GM12875 (cell line): ENCODE results near the gene LAIR2.

Experiments used
- H3K4me3 ChIP-seq: one replicate; pipeline ENCODE4 v1.5.1; 2011; ENCODE audit warnings: low read depth, low read length, control low read depth
- TF ChIP-seq, protein P1 (sequence below): IDR thresholded peaks from 2 replicates; pipeline ENCODE4 v1.5.1; 2011; ENCODE audit warnings: low read depth, mild to moderate bottlenecking, control low read depth, inconsistent platforms, low read length, moderate library complexity, borderline replicate concordance; ENCODE audit not compliant: insufficient read depth

LAIR2 gene

DNA sequence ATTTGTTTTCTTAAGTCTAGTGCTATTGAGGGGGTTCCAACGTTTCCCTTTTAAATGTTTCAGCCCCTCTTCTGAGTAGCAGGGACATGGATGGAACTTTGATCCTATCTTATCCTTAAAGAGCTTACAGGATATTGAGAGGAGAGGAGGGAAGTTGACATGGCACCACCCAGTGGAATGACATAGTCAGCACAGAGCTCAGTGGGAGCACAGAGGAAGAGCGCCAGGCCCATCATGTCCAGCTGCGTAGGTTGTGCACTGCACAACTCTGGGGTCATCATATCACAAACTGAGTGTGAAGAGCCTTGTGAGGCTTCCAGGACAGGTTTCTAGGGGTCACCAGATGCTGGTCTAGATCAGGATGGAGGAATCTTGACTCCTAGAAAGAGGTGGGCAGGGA lies 25.0 kb upstream of the LAIR2 start:
- H3K4me3 ChIP-seq = no peak overlapping the region
- TF ChIP-seq, protein P1, sequence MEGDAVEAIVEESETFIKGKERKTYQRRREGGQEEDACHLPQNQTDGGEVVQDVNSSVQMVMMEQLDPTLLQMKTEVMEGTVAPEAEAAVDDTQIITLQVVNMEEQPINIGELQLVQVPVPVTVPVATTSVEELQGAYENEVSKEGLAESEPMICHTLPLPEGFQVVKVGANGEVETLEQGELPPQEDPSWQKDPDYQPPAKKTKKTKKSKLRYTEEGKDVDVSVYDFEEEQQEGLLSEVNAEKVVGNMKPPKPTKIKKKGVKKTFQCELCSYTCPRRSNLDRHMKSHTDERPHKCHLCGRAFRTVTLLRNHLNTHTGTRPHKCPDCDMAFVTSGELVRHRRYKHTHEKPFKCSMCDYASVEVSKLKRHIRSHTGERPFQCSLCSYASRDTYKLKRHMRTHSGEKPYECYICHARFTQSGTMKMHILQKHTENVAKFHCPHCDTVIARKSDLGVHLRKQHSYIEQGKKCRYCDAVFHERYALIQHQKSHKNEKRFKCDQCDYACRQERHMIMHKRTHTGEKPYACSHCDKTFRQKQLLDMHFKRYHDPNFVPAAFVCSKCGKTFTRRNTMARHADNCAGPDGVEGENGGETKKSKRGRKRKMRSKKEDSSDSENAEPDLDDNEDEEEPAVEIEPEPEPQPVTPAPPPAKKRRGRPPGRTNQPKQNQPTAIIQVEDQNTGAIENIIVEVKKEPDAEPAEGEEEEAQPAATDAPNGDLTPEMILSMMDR = no peak

DNA sequence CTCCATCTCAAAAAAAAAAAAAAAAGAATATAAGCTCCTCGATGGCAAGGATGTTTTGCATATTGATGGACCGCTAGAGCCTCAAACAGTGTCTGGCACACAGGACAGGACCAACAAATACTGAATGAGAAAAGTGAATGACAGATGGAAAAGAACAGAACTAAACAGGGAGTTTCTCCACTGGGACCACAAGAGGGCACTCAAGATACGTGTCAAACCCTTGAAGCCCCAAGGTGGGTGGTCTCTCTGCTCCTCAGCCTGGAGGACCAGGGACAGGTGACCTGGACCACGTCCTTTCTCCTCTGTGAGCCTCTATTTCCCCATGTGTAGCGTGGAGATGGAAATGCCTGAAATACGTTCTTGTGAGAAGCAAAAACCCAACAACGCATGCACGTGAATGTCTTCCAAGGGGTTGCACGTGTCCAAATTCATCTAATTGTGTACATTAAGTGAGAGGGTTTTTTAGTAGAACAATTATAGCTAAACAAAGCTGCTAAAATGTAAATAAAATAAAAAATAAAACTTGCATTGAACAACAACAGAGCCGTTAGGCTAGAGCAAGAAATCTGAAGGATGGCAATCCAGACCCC lies 23.9 kb upstream of the LAIR2 start:
- TF ChIP-seq, protein P1 = peak; percentile 71
- H3K4me3 ChIP-seq = no peak overlapping the region

DNA sequence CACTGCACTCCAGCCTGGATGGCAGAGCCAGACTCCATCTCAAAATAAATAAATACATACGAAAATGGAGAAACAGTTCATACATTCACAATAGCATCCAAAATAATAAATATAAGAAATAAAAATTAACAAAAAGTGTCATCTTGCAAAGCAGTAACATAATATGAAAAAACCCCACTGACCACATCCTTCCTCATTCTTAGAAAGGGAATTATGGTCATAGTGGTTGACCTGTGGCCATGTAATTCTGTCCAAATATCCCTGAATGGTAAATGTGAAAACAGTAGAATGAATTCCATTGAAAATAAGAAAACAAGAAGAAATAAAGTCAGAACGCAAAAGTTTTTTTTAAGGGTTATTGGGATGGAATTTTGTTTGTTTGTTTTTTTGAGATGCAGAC lies 22.6 kb upstream of the LAIR2 start:
- no peak overlapping the region for H3K4me3 ChIP-seq
- TF ChIP-seq, protein P1 = no peak

DNA sequence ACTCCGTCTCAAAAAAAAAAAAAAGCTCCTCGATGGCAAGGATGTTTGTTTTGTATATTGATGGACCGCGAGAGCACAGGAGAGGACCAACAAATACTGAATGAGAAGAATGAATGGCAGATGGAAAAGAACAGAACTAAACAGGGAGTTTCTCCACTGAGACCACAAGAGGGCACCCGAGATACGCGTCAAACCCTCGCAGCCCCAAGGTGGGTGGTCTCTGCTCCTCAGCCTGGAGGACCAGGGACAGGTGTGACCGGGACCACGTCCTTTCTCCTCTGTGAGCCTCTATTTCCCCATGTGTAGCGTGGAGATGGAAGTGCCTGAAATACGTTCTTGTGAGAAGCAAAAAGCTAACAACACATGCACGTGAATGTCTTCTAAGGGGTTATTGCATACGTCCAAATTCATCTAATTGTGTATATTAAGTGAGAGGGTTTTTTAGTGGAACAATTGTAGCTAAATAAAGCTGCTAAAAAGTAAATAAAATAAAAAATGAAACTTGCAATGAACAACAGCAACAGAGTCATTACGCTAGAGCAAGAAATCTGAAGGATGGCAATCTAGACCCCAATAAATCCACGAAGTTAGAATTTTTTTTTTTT lies 21.2 kb upstream of the LAIR2 start:
- no peak overlapping the region for H3K4me3 ChIP-seq
- TF ChIP-seq, protein P1 = peak; percentile 78

DNA sequence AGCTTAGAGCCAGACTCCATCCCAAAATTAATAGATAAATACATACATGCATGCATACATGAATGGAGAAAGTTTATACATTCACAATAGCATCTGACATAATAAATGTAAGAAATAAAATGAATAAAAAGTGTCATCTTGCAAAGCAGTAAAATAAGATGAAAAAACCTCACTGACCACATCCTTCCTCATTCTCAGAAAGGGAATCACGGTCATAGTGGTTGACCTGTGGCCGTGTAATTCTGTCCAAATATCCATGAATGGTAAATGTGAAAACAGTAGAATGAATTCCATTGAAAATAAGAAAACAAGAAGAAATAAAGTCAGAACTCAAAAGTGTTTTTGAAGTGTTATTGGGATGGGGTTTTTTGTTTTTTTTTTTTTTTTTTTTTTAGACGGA lies 19.7 kb upstream of the LAIR2 start:
- no peak overlapping the region for H3K4me3 ChIP-seq

DNA sequence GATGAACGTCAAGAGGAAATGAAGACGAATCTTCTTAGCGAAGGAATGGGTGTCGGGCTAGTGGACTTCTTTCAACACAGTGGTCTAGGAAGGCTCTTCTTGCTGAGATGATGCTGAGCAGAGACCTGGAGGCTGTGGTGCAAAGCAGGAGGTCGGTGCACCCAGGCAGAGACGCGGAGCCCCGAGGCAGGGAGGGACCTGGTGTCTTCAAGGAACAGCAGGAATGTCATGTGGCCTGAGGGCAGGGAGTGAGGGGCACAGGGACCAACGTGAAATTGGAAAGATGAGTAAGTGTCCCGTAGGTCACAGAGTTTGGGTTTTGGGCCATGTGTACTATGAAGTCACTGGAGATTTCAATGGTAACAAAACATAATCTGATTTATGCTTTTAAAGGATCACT lies 18.2 kb upstream of the LAIR2 start:
- H3K4me3 ChIP-seq = no peak overlapping the region
- TF ChIP-seq, protein P1 = no peak

More for the DNA sequence above, 19.7 kb upstream of the LAIR2 start:
- TF ChIP-seq, protein P1 = no peak

DNA sequence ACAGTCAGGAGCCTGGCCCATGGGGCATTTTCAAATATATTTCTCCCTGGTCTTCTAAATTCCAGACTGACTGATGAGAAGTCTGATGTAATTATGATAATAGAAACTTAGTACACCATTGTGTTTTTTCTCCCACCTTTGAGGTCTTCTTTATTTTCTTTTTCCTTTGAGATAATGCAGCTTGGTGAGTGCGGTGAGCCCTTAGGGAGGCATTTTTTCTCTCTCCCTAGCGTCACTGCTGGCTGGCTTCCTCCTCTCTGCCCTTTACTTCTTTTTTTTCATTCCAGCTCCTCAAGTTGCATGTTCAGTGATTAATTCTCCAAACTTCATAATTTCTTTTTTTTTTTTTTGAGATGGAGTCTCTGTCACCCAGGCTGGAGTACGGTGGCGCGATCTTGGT lies 16.8 kb upstream of the LAIR2 start:
- H3K4me3 ChIP-seq = no peak overlapping the region
- TF ChIP-seq, protein P1 = no peak
